Hepatocyte (in vitro differentiated cells): ENCODE results near the gene STK4. TPM values are rescaled to one million over a fixed set of nuclear protein-coding genes. Genes with fewer than 3 reads are reported as not detected.

Experiments
- DNase-seq: peaks from one replicate; pipeline ENCODE4 v3.0.0-alpha.2; 2016; ENCODE audit warnings: low spot score
- H2AFZ ChIP-seq: fragments of 200-600 bp; sonication (generic); 2 replicates; pipeline ENCODE4 v1.6.0; 2016; ENCODE audit warnings: antibody characterized with exemption, mild to moderate bottlenecking
- H3K27ac ChIP-seq: fragments of 200-600 bp; sonication (generic); 2 replicates; pipeline ENCODE4 v1.5.1; 2016; ENCODE audit warnings: mild to moderate bottlenecking
- H3K27me3 ChIP-seq: fragments of 200-600 bp; sonication (generic); 2 replicates; pipeline ENCODE4 v1.6.1; 2016
- H3K36me3 ChIP-seq: fragments of 200-600 bp; sonication (generic); replicated peaks from 2 replicates; pipeline ENCODE4 v1.5.1; 2016; ENCODE audit warnings: low read depth; ENCODE audit not compliant: insufficient read depth
- H3K4me1 ChIP-seq: fragments of 200-600 bp; sonication (generic); 2 replicates; pipeline ENCODE4 v1.5.1; 2016; ENCODE audit warnings: mild to moderate bottlenecking, moderate library complexity; ENCODE audit not compliant: insufficient read depth
- H3K4me2 ChIP-seq: fragments of 200-600 bp; sonication (generic); 2 replicates; pipeline ENCODE4 v1.6.0; 2016
- H3K4me3 ChIP-seq: fragments of 200-600 bp; sonication (generic); 2 replicates; pipeline ENCODE4 v1.5.1; 2016; ENCODE audit warnings: mild to moderate bottlenecking
- H3K79me2 ChIP-seq: fragments of 200-600 bp; sonication (generic); 2 replicates; pipeline ENCODE4 v1.6.0; 2017; ENCODE audit warnings: mild to moderate bottlenecking
- H3K9me2 ChIP-seq: fragments of 200-600 bp; sonication (generic); replicated peaks from 2 replicates; pipeline ENCODE4 v1.6.0; 2017; ENCODE audit warnings: mild to moderate bottlenecking; ENCODE audit not compliant: insufficient read depth
- H3K9me3 ChIP-seq: fragments of 200-600 bp; sonication (generic); 2 replicates; pipeline ENCODE4 v1.5.1; 2016; ENCODE audit warnings: low read depth, mild to moderate bottlenecking
- H4K20me1 ChIP-seq: fragments of 200-600 bp; sonication (generic); 2 replicates; pipeline ENCODE4 v1.6.0; 2016; ENCODE audit warnings: mild to moderate bottlenecking; ENCODE audit not compliant: insufficient read depth, poor library complexity, severe bottlenecking
- CTCF ChIP-seq: fragments of 200-600 bp; sonication (generic); IDR thresholded peaks from 2 replicates; pipeline ENCODE4 v1.5.1; 2016; ENCODE audit warnings: antibody characterized with exemption, mild to moderate bottlenecking; ENCODE audit not compliant: poor library complexity
- EZH2 ChIP-seq: fragments of 200-600 bp; sonication (generic); IDR thresholded peaks from 2 replicates; pipeline ENCODE4 v1.6.1; 2016; ENCODE audit warnings: antibody characterized with exemption, mild to moderate bottlenecking, borderline replicate concordance
- EZH2phosphoT487 ChIP-seq: fragments of 200-600 bp; sonication (generic); IDR thresholded peaks from one replicate; pipeline ENCODE4 v1.6.1; 2018; ENCODE audit warnings: antibody characterized with exemption, mild to moderate bottlenecking, low read depth, moderate library complexity; ENCODE audit not compliant: unreplicated experiment, severe bottlenecking
- WGBS: methylation state at CpG from one replicate; pipeline ENCODE4 v1.1.6; 2016; ENCODE audit warnings: low lambda C conversion rate; ENCODE audit errors: missing lambda C conversion rate; 5-methylcytosine and 5-hydroxymethylcytosine counted together
- polyA plus RNA-seq: library from polyadenylated mRNA; unstranded; fragments of >200 nt; fragmentation: Nextera tagmentation; extraction: Ambion mirVana; gene quantifications from 2 replicates; pipeline ENCODE4 v1.2.1, GENCODE V29; 2016
- total RNA-seq: library from RNA; depleted of rRNA; stranded (reverse); fragments of >200 nt; gene quantifications from 2 replicates; pipeline ENCODE4 v1.2.3, GENCODE V29; 2014

STK4 gene
- total and polyA plus RNA-seq, 2 experiments from 2014 or later = 11.4 to 16.5 TPM

- H3K4me2 ChIP-seq = no peak overlapping the region
- H3K9me2 ChIP-seq = no peaks in the 10 kb centered on the region
- 100% methylated on average over 3 of the region's 3 CpGs for WGBS
- H3K79me2 ChIP-seq = no peaks in the 10 kb centered on the region
- no peaks in the 10 kb centered on the region for H3K4me1 ChIP-seq
- H3K27ac ChIP-seq = no peak overlapping the region
- no peak for DNase-seq
- H4K20me1 ChIP-seq = no peaks in the 10 kb centered on the region
- H3K36me3 ChIP-seq = no peaks in the 10 kb centered on the region
- no peak overlapping the region for H3K4me3 ChIP-seq
- no peak overlapping the region for H2AFZ ChIP-seq
- no peak for TF ChIP-seq EZH2phosphoT487
- no peak for TF ChIP-seq CTCF
- TF ChIP-seq EZH2 = no peak
- no peaks in the 10 kb centered on the region for H3K27me3 ChIP-seq
- H3K9me3 ChIP-seq = no peaks in the 10 kb centered on the region
Observed at GRCh38 chr20:44928595-44928994, 37.7 kb upstream of the STK4 start.

- H2AFZ ChIP-seq = no peak overlapping the region
- DNase-seq = no peak
- WGBS = 95% methylated on average over 18 of the region's 18 CpGs
Observed at GRCh38 chr20:44930517-44931168, 35.7 kb upstream of the STK4 start.

GRCh38 chr20:44931911-44932310 is 34.4 kb upstream of the STK4 start:
- no peaks in the 10 kb centered on the region for H3K36me3 ChIP-seq

More at GRCh38 chr20:44930517-44931168, 35.7 kb upstream of the STK4 start:
- no peaks in the 10 kb centered on the region for H3K27me3 ChIP-seq
- H4K20me1 ChIP-seq = no peaks in the 10 kb centered on the region
- no peaks in the 10 kb centered on the region for H3K9me3 ChIP-seq
- no peak overlapping the region for H3K4me2 ChIP-seq
- no peaks in the 10 kb centered on the region for H3K36me3 ChIP-seq
- no peaks in the 10 kb centered on the region for H3K4me1 ChIP-seq
- no peak overlapping the region for H3K4me3 ChIP-seq
- no peaks in the 10 kb centered on the region for H3K9me2 ChIP-seq
- TF ChIP-seq EZH2phosphoT487 (no peak), EZH2 (no peak), CTCF (no peak)
- H3K27ac ChIP-seq = no peak overlapping the region
- no peaks in the 10 kb centered on the region for H3K79me2 ChIP-seq

More at GRCh38 chr20:44931911-44932310, 34.4 kb upstream of the STK4 start:
- no peak overlapping the region for H2AFZ ChIP-seq
- H3K9me3 ChIP-seq = no peaks in the 10 kb centered on the region
- DNase-seq = no peak
- H3K27ac ChIP-seq = no peak overlapping the region
- 100% methylated on average over 3 of the region's 3 CpGs for WGBS
- H3K4me1 ChIP-seq = no peaks in the 10 kb centered on the region
- no peak overlapping the region for H3K4me3 ChIP-seq
- no peak for TF ChIP-seq EZH2phosphoT487
- TF ChIP-seq EZH2 = no peak
- TF ChIP-seq CTCF = no peak
- no peaks in the 10 kb centered on the region for H4K20me1 ChIP-seq
- H3K79me2 ChIP-seq = no peaks in the 10 kb centered on the region
- no peaks in the 10 kb centered on the region for H3K9me2 ChIP-seq
- no peak overlapping the region for H3K4me2 ChIP-seq
- no peaks in the 10 kb centered on the region for H3K27me3 ChIP-seq
